Hepatocyte (in vitro differentiated cells): ENCODE data around the gene SCARF2. TPM values are rescaled to one million over a fixed set of nuclear protein-coding genes. Genes with fewer than 3 reads are reported as not detected.

Experiments
- DNase-seq: peaks from one replicate; pipeline ENCODE4 v3.0.0-alpha.2; 2016; ENCODE audit warnings: low spot score
- H2AFZ ChIP-seq: fragments of 200-600 bp; sonication (generic); 2 replicates; pipeline ENCODE4 v1.6.0; 2016; ENCODE audit warnings: antibody characterized with exemption, mild to moderate bottlenecking
- H3K27ac ChIP-seq: fragments of 200-600 bp; sonication (generic); 2 replicates; pipeline ENCODE4 v1.5.1; 2016; ENCODE audit warnings: mild to moderate bottlenecking
- H3K27me3 ChIP-seq: fragments of 200-600 bp; sonication (generic); 2 replicates; pipeline ENCODE4 v1.6.1; 2016
- H3K36me3 ChIP-seq: fragments of 200-600 bp; sonication (generic); replicated peaks from 2 replicates; pipeline ENCODE4 v1.5.1; 2016; ENCODE audit warnings: low read depth; ENCODE audit not compliant: insufficient read depth
- H3K4me1 ChIP-seq: fragments of 200-600 bp; sonication (generic); 2 replicates; pipeline ENCODE4 v1.5.1; 2016; ENCODE audit warnings: mild to moderate bottlenecking, moderate library complexity; ENCODE audit not compliant: insufficient read depth
- H3K4me2 ChIP-seq: fragments of 200-600 bp; sonication (generic); 2 replicates; pipeline ENCODE4 v1.6.0; 2016
- H3K4me3 ChIP-seq: fragments of 200-600 bp; sonication (generic); 2 replicates; pipeline ENCODE4 v1.5.1; 2016; ENCODE audit warnings: mild to moderate bottlenecking
- H3K79me2 ChIP-seq: fragments of 200-600 bp; sonication (generic); 2 replicates; pipeline ENCODE4 v1.6.0; 2017; ENCODE audit warnings: mild to moderate bottlenecking
- H3K9me2 ChIP-seq: fragments of 200-600 bp; sonication (generic); replicated peaks from 2 replicates; pipeline ENCODE4 v1.6.0; 2017; ENCODE audit warnings: mild to moderate bottlenecking; ENCODE audit not compliant: insufficient read depth
- H3K9me3 ChIP-seq: fragments of 200-600 bp; sonication (generic); 2 replicates; pipeline ENCODE4 v1.5.1; 2016; ENCODE audit warnings: low read depth, mild to moderate bottlenecking
- H4K20me1 ChIP-seq: fragments of 200-600 bp; sonication (generic); 2 replicates; pipeline ENCODE4 v1.6.0; 2016; ENCODE audit warnings: mild to moderate bottlenecking; ENCODE audit not compliant: insufficient read depth, poor library complexity, severe bottlenecking
- EZH2 ChIP-seq: fragments of 200-600 bp; sonication (generic); IDR thresholded peaks from 2 replicates; pipeline ENCODE4 v1.6.1; 2016; ENCODE audit warnings: antibody characterized with exemption, mild to moderate bottlenecking, borderline replicate concordance
- EZH2phosphoT487 ChIP-seq: fragments of 200-600 bp; sonication (generic); IDR thresholded peaks from one replicate; pipeline ENCODE4 v1.6.1; 2018; ENCODE audit warnings: antibody characterized with exemption, mild to moderate bottlenecking, low read depth, moderate library complexity; ENCODE audit not compliant: unreplicated experiment, severe bottlenecking
- WGBS: methylation state at CpG from one replicate; pipeline ENCODE4 v1.1.6; 2016; ENCODE audit warnings: low lambda C conversion rate; ENCODE audit errors: missing lambda C conversion rate; 5-methylcytosine and 5-hydroxymethylcytosine counted together
- polyA plus RNA-seq: library from polyadenylated mRNA; unstranded; fragments of >200 nt; fragmentation: Nextera tagmentation; extraction: Ambion mirVana; gene quantifications from 2 replicates; pipeline ENCODE4 v1.2.1, GENCODE V29; 2016
- total RNA-seq: library from RNA; depleted of rRNA; stranded (reverse); fragments of >200 nt; gene quantifications from 2 replicates; pipeline ENCODE4 v1.2.3, GENCODE V29; 2014
- TF ChIP-seq, protein P1 (sequence below): fragments of 200-600 bp; sonication (generic); IDR thresholded peaks from 2 replicates; pipeline ENCODE4 v1.5.1; 2016; ENCODE audit warnings: antibody characterized with exemption, mild to moderate bottlenecking; ENCODE audit not compliant: poor library complexity

Gene SCARF2
- total and polyA plus RNA-seq, 2 experiments from 2014 or later, result 19.3 to 35.2 TPM

DNA sequence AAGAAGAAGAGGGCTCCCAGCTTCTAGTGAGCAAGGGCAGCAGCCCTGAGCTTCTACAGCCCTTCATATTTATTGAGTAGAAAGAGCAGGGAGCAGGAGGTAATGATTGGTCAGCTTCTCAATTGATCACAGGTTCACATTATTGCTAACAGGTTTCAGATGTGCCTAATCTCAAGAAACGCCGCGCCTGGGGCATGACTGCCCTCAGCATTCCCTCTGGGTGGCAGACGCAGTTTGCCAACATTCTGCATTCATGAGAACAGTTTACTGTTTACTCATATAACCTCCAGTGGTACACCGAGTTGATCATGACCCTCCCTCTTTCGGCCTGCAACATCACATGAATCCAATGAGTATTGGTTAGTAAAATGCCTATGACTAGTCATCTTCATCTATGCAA is 48.3 kb downstream of the SCARF2 start:
- peaks cover under 1% of the 10 kb centered on the region for H3K79me2 ChIP-seq
- no peak overlapping the region for H2AFZ ChIP-seq
- H3K4me2 ChIP-seq, result no peak overlapping the region
- peaks cover 4% of the 10 kb centered on the region for H3K4me1 ChIP-seq
- H3K9me3 ChIP-seq, result no peaks in the 10 kb centered on the region
- H3K27ac ChIP-seq, result no peak overlapping the region
- H3K9me2 ChIP-seq, result no peaks in the 10 kb centered on the region
- no peaks in the 10 kb centered on the region for H4K20me1 ChIP-seq
- no peak for DNase-seq
- 94% methylated on average over 6 of the region's 6 CpGs for WGBS
- H3K36me3 ChIP-seq, result no peaks in the 10 kb centered on the region
- TF ChIP-seq, protein P1, sequence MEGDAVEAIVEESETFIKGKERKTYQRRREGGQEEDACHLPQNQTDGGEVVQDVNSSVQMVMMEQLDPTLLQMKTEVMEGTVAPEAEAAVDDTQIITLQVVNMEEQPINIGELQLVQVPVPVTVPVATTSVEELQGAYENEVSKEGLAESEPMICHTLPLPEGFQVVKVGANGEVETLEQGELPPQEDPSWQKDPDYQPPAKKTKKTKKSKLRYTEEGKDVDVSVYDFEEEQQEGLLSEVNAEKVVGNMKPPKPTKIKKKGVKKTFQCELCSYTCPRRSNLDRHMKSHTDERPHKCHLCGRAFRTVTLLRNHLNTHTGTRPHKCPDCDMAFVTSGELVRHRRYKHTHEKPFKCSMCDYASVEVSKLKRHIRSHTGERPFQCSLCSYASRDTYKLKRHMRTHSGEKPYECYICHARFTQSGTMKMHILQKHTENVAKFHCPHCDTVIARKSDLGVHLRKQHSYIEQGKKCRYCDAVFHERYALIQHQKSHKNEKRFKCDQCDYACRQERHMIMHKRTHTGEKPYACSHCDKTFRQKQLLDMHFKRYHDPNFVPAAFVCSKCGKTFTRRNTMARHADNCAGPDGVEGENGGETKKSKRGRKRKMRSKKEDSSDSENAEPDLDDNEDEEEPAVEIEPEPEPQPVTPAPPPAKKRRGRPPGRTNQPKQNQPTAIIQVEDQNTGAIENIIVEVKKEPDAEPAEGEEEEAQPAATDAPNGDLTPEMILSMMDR, result no peak
- TF ChIP-seq EZH2 (no peak), EZH2phosphoT487 (no peak)
- H3K4me3 ChIP-seq, result no peak overlapping the region
- H3K27me3 ChIP-seq, result peaks cover 4% of the 10 kb centered on the region

DNA sequence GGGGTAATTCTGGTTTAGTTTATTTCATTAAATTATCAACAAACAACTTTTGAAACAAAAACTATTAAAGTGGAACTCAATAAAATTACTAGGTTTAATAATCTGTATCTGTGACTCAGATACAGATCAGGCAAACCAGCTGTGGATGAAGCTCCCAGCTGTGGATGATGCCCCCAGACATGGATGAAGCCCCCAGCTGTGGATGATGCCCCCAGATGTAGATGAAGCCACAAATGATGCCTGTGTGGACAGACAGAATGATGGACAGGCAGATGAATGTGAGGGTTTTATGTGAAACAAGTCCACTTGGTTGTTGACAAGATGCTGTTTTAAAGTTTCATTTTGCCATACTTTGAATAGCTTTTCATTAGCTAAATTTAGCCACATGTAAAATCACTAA is 49.4 kb downstream of the SCARF2 start:
- Histone ChIP-seq H3K36me3 (no peaks in the 10 kb centered on the region), H4K20me1 (no peaks in the 10 kb centered on the region), H3K9me2 (no peaks in the 10 kb centered on the region), H3K4me1 (no peaks in the 10 kb centered on the region), H3K9me3 (no peaks in the 10 kb centered on the region), H3K27ac (no peak overlapping the region), H2AFZ (no peak overlapping the region), H3K27me3 (peaks cover 4% of the 10 kb centered on the region), H3K4me3 (no peak overlapping the region), H3K79me2 (no peaks in the 10 kb centered on the region), H3K4me2 (no peak overlapping the region)
- no peak for DNase-seq
- TF ChIP-seq, protein P1, result no peak
- TF ChIP-seq EZH2, result no peak
- TF ChIP-seq EZH2phosphoT487, result no peak

DNA sequence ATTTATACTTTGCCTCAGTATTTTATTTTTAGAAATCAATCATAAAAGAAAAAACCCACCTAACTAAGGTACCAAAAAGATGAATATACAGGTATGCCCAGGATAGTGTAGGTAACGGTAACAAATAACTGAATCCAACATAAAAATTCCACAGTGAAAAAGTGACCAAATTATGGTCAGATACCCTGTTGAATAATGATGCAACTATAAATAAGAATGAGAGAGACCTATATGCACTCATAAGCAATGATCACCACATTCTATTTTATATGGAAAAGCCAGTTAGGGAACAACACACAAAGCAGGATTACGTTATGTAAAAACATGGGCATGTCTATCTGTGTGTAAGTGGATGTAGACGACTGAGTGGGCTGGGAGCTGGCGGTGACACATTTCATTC is 50.7 kb downstream of the SCARF2 start:
- no peak overlapping the region for H3K4me3 ChIP-seq
- DNase-seq, result no peak
- H3K27ac ChIP-seq, result no peak overlapping the region
- no peaks in the 10 kb centered on the region for H4K20me1 ChIP-seq
- H3K9me2 ChIP-seq, result no peaks in the 10 kb centered on the region
- TF ChIP-seq, protein P1, result no peak
- TF ChIP-seq EZH2, result no peak
- no peak for TF ChIP-seq EZH2phosphoT487
- no peak overlapping the region for H3K4me2 ChIP-seq
- no peaks in the 10 kb centered on the region for H3K79me2 ChIP-seq
- peaks cover 4% of the 10 kb centered on the region for H3K27me3 ChIP-seq
- no peaks in the 10 kb centered on the region for H3K4me1 ChIP-seq
- no peak overlapping the region for H2AFZ ChIP-seq
- H3K36me3 ChIP-seq, result no peaks in the 10 kb centered on the region
- H3K9me3 ChIP-seq, result no peaks in the 10 kb centered on the region
- 88% methylated on average over 4 of the region's 4 CpGs for WGBS

DNA sequence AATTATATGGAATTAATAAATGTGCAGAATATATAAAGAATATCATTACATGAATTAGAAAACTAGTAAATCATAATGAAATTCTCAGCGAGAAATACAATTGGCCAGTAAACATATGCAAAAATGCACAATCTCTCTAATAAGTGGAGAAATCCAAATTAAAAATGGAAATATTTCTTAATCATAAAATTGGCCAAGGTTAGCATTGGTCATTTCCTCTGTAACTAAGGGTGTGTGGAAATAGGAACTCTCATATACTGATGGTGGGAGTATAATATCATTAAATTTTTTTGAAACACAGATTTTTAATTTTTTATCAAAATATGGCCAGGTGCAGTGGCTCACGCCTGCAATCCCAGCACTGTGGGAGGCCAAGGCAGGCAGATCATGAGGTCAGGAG is 51.3 kb downstream of the SCARF2 start:
- H3K9me2 ChIP-seq, result no peaks in the 10 kb centered on the region
- H3K79me2 ChIP-seq, result no peaks in the 10 kb centered on the region
- no peak overlapping the region for H2AFZ ChIP-seq
- H3K4me2 ChIP-seq, result no peak overlapping the region
- no peaks in the 10 kb centered on the region for H3K4me1 ChIP-seq
- no peaks in the 10 kb centered on the region for H4K20me1 ChIP-seq
- H3K27me3 ChIP-seq, result peaks cover 4% of the 10 kb centered on the region
- TF ChIP-seq, protein P1, result no peak
- TF ChIP-seq EZH2 (no peak), EZH2phosphoT487 (no peak)
- H3K4me3 ChIP-seq, result no peak overlapping the region
- WGBS, result 96% methylated on average over 2 of the region's 2 CpGs
- H3K9me3 ChIP-seq, result no peaks in the 10 kb centered on the region
- no peaks in the 10 kb centered on the region for H3K36me3 ChIP-seq
- no peak overlapping the region for H3K27ac ChIP-seq
- DNase-seq, result no peak
